Measurements from ENCODE around the gene SPECC1L.
"Not testable (repeated sequence)": the region's sequence is repeated elsewhere in the genome, so short reads cannot be mapped to it uniquely, and the experiment has no call there.

Gene SPECC1L

GRCh38 chr22:24285245-24285644 lies 14.6 kb downstream of the SPECC1L start:
- no peak for DNase-seq

- DNase-seq = not testable (repeated sequence)
Measured at GRCh38 chr22:24287212-24287611, 16.6 kb downstream of the SPECC1L start.

DNA sequence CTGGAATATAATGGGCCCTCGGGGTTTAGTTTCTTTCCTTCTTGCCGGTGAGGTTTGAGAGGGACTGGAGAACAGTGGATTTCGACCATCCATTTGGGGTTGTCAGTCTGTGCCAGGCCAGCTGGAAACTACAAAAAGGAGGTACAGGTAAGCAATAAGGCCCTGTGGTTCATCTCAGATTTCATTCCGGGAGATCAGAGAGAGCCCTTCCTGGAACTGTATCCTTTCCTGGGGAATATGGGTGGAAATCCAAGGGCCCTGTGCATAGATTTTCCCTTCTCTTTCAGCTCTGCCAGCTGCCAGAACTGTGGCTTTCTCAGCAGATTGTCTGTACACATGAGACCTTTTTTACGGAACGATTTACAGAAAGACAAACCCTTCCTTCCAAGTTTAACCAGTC lies 17.2 kb downstream of the SPECC1L start:
- DNase-seq = not testable (repeated sequence)

DNA sequence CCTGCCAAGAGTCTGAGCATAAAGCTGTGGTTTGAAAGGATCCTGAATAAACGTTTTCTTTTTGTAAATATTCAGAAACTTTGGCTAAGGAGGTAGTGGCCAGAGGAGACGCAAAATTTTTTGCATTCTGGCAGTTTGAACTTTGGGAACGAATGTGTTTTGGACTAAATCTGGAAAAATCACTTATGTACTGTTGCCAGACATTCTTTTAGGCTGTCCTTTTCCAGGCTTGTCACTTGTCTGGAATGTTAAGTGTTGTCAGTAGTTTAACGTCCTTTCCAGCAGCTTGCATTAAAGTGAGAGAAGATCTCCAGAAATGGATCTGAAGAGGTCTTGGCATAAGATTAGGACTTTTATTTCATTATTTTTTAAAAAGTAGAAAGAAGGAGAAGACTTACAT lies 18.5 kb downstream of the SPECC1L start:
- no peak for DNase-seq

DNA sequence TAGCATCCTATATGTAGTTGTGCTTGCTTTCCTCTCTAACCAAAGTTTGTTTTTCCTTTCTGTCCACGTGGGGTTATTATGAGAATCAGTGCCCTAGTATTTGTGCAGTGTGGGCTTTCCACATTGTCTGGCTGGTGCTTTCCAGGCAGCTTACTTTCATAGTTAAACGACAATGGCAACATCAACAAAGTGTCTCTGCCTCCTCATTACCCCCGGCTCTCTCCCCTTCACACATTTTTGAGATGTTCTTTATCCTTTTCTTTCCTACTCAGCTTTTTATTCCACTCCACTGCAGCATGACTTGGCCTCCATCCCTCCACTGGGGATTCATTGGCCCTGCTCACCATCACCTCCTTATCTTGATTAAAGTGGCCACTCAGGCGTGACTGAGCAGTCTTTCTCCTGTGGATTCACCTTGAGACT lies 19.1 kb downstream of the SPECC1L start:
- DNase-seq = peak in 1 of 2 experiments; percentile 20

GRCh38 chr22:24290459-24290858 lies 19.8 kb downstream of the SPECC1L start:
- DNase-seq = no peak

DNA sequence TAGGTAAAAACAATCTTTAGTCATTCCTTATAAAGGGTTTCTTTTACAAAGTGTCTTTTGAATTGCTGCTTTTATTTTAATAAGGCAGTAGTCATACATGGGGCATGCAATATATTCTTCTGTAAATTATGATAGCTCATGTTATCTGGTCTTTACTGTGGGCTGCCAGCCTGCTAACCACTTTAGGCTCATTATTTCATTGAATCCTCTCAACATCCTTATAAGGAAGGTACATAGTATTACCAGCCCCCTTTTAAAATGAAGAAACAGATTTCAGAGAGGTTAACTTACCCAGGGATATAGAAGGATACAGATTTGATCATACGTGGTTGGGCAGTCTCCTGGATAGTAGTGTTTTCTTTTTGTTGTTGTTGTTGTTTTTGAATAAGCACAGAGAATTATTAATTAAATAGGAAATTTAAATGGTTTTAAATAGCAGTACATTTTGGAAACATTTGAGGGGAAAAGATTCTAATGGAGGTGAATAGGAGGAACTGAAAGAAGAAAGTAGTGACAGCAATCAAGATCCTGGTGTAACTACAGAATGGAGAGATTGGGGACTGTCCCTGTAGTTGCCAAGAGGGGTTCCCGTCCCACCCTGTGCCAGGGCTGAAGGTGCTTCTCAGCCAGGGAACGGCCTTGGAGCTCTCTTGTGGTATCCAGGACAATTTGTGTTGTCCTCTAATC lies 21.0 kb downstream of the SPECC1L start:
- DNase-seq = no peak

GRCh38 chr22:24292202-24292830 lies 21.7 kb downstream of the SPECC1L start:
- not testable (repeated sequence) for DNase-seq

DNA sequence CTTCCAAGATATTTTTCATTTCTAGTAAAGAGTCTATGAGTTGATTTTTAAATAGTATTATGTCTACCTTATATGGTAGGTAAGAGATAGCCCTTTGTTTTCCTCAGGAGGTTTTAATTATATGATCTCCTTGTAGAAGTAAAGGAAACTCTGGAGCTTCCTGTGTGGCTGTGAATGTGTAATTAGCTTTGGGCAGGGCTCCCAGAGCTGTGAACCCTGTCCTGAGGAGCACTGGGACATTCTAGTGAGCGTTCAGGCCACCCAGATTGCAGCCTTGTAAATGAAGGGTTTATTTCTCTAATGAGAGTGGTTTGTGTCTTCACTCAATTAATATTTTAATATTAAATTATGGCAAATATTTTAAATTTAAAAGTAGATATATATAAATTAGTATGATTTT lies 24.3 kb downstream of the SPECC1L start:
- not testable (repeated sequence) for DNase-seq

GRCh38 chr22:24298497-24299155 lies 28.0 kb downstream of the SPECC1L start:
- not testable (repeated sequence) for DNase-seq

GRCh38 chr22:24300522-24300921 lies 29.9 kb downstream of the SPECC1L start:
- DNase-seq = not testable (repeated sequence)

DNA sequence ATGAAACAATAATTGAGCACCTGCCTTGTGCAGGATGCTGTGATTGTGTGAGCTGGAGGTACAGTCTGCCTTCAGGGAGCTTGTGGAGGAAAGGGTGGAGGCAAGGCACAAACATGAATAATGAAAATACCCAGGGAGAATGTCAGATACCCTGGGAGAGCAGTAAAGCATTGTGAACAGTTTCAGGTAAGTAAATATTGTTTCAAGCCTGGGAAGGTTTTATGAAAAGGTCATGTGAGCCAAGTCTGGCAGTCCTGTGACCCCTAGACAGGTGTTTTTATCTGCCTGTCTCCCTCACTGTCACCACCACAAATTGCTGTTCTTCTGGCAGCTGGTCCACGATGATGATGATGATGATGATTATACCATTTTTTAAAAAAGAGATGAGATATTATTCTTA lies 32.0 kb downstream of the SPECC1L start:
- no peak for DNase-seq

DNA sequence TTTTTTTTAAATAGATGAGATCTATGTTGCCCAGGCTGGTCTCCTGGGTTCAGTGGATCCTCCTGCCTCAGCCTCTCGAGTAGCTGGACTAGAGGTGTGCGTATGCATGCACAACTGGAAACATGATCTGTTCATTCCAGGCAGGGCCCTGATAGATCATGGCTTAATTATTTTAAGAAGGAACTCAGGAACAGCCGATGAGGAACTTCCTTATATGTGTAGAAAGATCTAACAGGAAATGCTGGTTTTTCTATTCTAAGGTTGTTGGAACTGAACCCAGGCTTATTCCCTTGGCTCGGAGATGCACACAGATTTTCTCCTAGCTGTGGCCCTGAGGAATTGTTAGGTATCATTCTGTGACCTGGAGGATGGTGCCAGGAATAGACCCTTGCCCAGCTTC lies 32.4 kb downstream of the SPECC1L start:
- no peak for DNase-seq

DNA sequence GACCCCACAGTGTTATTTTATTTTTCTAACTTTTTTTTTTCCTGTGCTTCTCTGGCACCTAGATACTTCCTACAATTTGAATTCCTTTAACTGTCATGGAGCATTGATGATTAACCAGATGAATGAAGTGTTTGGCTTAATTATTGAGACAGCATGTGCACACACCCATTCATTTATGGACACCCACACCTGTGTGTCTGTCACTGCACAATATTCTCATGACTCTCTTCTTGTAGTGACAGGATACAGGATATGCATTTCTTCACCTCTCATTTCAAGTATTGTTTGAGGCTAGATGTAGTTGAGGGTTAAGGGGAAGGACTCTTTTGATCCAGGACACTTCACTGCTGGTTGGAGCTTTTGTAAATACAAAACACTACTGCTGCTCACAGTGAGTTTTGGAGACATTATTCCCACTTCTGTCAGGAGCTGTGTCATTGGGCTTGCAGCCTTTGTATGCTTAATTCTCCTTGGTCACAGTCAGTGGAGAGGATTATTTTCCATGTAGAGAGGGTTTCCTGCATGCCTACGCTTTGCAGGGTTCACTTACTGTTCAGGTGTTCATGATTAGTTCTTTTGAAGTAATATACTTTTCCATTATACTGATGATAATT lies 33.5 kb downstream of the SPECC1L start:
- no peak for DNase-seq

GRCh38 chr22:24305260-24305692 lies 34.6 kb downstream of the SPECC1L start:
- DNase-seq = no peak

DNA sequence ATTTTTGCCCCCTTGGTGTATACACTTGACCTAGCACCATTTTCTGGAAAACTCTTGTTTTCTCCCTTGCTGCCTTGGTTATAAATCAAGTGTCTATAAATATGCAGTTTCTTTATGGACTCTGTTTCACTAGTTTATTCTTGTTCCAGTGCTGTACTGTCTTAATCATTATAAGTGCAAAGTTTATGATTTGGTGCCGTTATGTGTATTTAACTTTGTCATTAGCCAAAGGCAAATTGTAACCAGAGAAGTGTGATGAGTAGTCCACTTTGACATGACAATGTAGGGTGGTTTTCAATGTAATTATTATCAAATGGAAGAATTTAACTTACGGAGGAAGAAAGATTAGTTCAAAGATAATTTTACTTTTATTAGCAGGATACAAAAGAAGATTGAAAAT lies 40.3 kb downstream of the SPECC1L start:
- no peak for DNase-seq

GRCh38 chr22:24315367-24315966 lies 44.8 kb downstream of the SPECC1L start:
- no peak for DNase-seq

DNA sequence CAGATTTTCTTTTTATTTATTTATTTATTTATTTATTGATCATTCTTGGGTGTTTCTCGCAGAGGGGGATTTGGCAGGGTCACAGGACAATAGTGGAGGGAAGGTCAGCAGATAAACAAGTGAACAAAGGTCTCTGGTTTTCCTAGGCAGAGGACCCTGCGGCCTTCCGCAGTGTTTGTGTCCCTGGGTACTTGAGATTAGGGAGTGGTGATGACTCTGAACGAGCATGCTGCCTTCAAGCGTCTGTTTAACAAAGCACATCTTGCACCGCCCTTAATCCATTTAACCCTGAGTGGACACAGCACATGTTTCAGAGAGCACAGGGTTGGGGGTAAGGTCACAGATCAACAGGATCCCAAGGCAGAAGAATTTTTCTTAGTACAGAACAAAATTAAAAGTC lies 45.6 kb downstream of the SPECC1L start:
- DNase-seq = not testable (repeated sequence)

GRCh38 chr22:24317511-24317910 lies 46.9 kb downstream of the SPECC1L start:
- DNase-seq = not testable (repeated sequence)

GRCh38 chr22:24319451-24319850 lies 48.8 kb downstream of the SPECC1L start:
- DNase-seq = no peak

- DNase-seq = peak in 1 of 2 experiments; percentile 53
Measured at GRCh38 chr22:24321999-24322398, 51.4 kb downstream of the SPECC1L start.

DNA sequence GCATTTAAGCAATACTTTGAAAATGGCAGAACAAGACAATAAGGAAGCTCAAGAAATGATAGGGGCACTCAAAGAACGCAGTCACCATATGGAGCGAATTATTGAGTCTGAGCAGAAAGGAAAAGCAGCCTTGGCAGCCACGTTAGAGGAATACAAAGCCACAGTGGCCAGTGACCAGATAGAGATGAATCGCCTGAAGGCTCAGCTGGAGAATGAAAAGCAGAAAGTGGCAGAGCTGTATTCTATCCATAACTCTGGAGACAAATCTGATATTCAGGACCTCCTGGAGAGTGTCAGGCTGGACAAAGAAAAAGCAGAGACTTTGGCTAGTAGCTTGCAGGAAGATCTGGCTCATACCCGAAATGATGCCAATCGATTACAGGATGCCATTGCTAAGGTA lies 51.9 kb downstream of the SPECC1L start:
- DNase-seq = no peak

GRCh38 chr22:24323233-24323632 lies 52.6 kb downstream of the SPECC1L start:
- DNase-seq = no peak

Measured in cerebellar nuclear complex (tissue), 1 donor.